ENCODE measurements around the gene HPGD.

DNA sequence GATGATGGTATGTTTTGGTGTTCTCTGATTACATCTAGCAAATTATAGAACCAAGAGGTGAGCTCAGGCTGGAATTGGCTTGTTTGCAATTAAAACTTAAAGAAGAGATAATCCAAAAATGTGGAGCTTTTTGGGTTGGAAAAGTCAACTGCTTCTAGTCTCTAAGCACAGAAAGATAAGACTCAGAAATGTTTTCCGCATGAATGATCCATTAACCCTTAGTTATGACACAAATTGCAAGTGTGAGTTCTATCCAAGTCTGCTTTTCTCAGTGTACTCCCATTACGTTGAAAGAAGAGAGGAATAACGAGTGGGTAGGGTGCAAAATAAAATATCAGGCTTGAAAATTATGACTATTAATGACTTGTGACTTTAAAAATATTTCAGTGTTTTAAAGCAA lies 38.5 kb downstream of the HPGD start:
- TF ChIP-seq REST (IDR thresholded peaks at IDR 0.05; ENCODE audit: insufficient read depth in 1 of 2, low read depth in 2 of 2, low read length in 1 of 2) (no peak), TCF7L2 (IDR thresholded peaks at IDR 0.05; ENCODE audit: low read depth, low read length) (no peak), POLR2AphosphoS5 (IDR thresholded peaks at IDR 0.05; ENCODE audit: low read depth, low read length) (no peak)
- TF ChIP-seq, protein P1, sequence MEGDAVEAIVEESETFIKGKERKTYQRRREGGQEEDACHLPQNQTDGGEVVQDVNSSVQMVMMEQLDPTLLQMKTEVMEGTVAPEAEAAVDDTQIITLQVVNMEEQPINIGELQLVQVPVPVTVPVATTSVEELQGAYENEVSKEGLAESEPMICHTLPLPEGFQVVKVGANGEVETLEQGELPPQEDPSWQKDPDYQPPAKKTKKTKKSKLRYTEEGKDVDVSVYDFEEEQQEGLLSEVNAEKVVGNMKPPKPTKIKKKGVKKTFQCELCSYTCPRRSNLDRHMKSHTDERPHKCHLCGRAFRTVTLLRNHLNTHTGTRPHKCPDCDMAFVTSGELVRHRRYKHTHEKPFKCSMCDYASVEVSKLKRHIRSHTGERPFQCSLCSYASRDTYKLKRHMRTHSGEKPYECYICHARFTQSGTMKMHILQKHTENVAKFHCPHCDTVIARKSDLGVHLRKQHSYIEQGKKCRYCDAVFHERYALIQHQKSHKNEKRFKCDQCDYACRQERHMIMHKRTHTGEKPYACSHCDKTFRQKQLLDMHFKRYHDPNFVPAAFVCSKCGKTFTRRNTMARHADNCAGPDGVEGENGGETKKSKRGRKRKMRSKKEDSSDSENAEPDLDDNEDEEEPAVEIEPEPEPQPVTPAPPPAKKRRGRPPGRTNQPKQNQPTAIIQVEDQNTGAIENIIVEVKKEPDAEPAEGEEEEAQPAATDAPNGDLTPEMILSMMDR (IDR thresholded peaks at IDR 0.05), result no peak

Data from Panc1 (cell line).